ENCODE results near the gene NUDT2. TPM values are rescaled to one million over a fixed set of nuclear protein-coding genes. Genes with fewer than 3 reads are reported as not detected.

Gene NUDT2
- total and polyA plus RNA-seq, 2 of the 4 experiments (the other 2 are of a cell fraction): 36.6 to 45.0 TPM

DNA sequence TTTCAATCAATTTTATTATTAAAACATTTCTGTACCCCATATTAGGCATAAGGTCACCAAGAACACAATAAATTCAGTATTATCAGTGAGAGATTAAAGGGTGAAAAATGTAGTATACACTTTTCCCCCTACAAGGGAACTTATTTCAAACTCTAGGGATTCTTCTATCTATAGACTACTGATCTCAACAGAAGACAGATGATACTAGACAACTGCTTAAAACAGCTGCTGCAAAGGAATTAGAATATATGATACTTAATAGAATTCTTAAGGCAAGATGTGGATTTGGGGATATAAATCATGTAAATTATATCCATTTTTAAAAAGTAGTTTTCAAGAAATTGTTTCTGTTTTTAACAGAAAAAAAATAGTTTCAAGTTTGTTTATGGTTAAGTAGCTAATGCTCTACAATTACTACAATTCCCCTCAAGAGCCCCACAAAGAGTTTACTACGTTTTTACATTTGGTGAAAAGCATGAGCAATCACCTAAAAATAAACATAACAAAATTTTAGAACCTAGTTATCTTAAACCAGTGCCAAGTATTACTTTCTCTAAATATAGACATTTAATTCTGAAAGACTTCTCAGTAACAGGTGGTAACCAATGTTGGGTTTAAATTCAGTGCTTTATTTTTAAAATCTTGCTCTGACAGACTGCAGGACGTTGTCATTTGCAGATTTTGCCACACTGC lies 6.3 kb upstream of the NUDT2 start:
- no peak overlapping the region for H2AK5ac ChIP-seq (ENCODE audit: low read depth, low read length)
- TF ChIP-seq BHLHE40 (IDR thresholded peaks at IDR 0.05; ENCODE audit: low read depth, low read length) (no peak), RAD21 (IDR thresholded peaks at IDR 0.05; ENCODE audit: low read length) (no peak), MAFK (IDR thresholded peaks at IDR 0.05; ENCODE audit: low read depth, low read length) (no peak)
- TF ChIP-seq, protein P1, sequence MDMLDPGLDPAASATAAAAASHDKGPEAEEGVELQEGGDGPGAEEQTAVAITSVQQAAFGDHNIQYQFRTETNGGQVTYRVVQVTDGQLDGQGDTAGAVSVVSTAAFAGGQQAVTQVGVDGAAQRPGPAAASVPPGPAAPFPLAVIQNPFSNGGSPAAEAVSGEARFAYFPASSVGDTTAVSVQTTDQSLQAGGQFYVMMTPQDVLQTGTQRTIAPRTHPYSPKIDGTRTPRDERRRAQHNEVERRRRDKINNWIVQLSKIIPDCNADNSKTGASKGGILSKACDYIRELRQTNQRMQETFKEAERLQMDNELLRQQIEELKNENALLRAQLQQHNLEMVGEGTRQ (IDR thresholded peaks at IDR 0.05; ENCODE audit: low read depth, low read length): no peak
- peaks cover 35 to 51% of the 10 kb centered on the region in 2 experiments for H3K79me1 ChIP-seq (ENCODE audit: low read depth in 1 of 2, low read length in 2 of 2)
- H3K9me1 ChIP-seq (ENCODE audit: insufficient read depth, low read length): peaks cover 7% of the 10 kb centered on the region
- dilution Hi-C loops (cut with HindIII; ENCODE audit: low sequenced_read_pairs, unreplicated experiment) (no loop called here), intact Hi-C loops (cut with micrococcal nuclease) (loop anchor here (10.0 kb wide), 1 partner anchor 198 kb away; the partner anchor contains the start of gene DCAF12), in situ Hi-C loops (cut with MboI; ENCODE audit: low sequenced_read_pairs) (no loop called here)
- ChIA-PET CTCF (no interaction called here), POLR2A (ENCODE audit: unreplicated experiment) (no interaction called here)
- DNase-seq (peak; percentile 23), ATAC-seq (ENCODE audit: low read depth) (no peak)
- H4K20me1 ChIP-seq (ENCODE audit: insufficient read depth, low read length): no peaks in the 10 kb centered on the region
- H4K5ac ChIP-seq (ENCODE audit: low read depth, low read length): no peak overlapping the region
- H2BK5ac ChIP-seq (ENCODE audit: low read depth, low read length, poor library complexity, severe bottlenecking): no peak overlapping the region
- no peak overlapping the region for H4K8ac ChIP-seq (ENCODE audit: low read depth in 2 of 2, low read length in 2 of 2)
- H3K36me3 ChIP-seq (ENCODE audit: control insufficient read depth, insufficient read depth, low read length): no peaks in the 10 kb centered on the region
- H2AFZ ChIP-seq (replicated peaks; ENCODE audit: low read length, poor library complexity): no peak overlapping the region
- no peak overlapping the region for H3K9ac ChIP-seq (ENCODE audit: low read depth, low read length)
- no peak overlapping the region for H2AK9ac ChIP-seq (replicated peaks; ENCODE audit: low read depth, low read length, poor library complexity)
- H2BK20ac ChIP-seq (ENCODE audit: low read depth, low read length): no peak overlapping the region
- H3K9me3 ChIP-seq (ENCODE audit: control insufficient read depth, insufficient read depth, low read length): no peaks in the 10 kb centered on the region
- no peak overlapping the region for H3K18ac ChIP-seq (ENCODE audit: low read depth, low read length)
- H3K27me3 ChIP-seq (ENCODE audit: control insufficient read depth, insufficient read depth, low read length): no peaks in the 10 kb centered on the region
- no peak overlapping the region for H2BK15ac ChIP-seq (ENCODE audit: low read depth, low read length)
- H3K4me1 ChIP-seq (ENCODE audit: control insufficient read depth, insufficient read depth, low read length): peaks cover 7% of the 10 kb centered on the region
- H3K23ac ChIP-seq (ENCODE audit: low read depth, low read length): no peak overlapping the region
- no TSS peak for BruUV-seq (replicated peaks)
- H3K4ac ChIP-seq (ENCODE audit: low read depth, low read length): no peak overlapping the region
- H3K14ac ChIP-seq (replicated peaks; ENCODE audit: low read depth, low read length): no peak overlapping the region
- no peak overlapping the region for H3K27ac ChIP-seq (ENCODE audit: insufficient read depth, low read length)
- H4K91ac ChIP-seq (ENCODE audit: insufficient read depth, low read depth, low read length): no peak overlapping the region
- H3K56ac ChIP-seq (ENCODE audit: extremely low read depth, insufficient read depth, low read length): no peak overlapping the region
- no peak overlapping the region for H2BK120ac ChIP-seq (ENCODE audit: low read depth, low read length)
- WGBS, 2 experiments (ENCODE audit: extremely low coverage in 2 of 2, insufficient read length in 1 of 2): 57% methylated on average over 1 of the region's 2 CpGs; no CpG with 5 or more reads in 1 of the 2 experiments
- no peak overlapping the region for H3K4me2 ChIP-seq (ENCODE audit: low read depth, low read length)
- no peak overlapping the region for H3K4me3 ChIP-seq (ENCODE audit: insufficient read depth, low read depth, low read length)
